NCI-H1048 (cell line): Measurements from ENCODE around the gene ABTB1.

Source experiments
- DNase-seq: peaks from one replicate; lab custom pipeline; 2025; lab: John Stamatoyannopoulos, UW

ABTB1 gene

GRCh38 chr3:127706312-127706711 is 33.6 kb downstream of the ABTB1 start:
- no peak for DNase-seq

- no peak for DNase-seq
Observed at GRCh38 chr3:127706785-127707351, 34.1 kb downstream of the ABTB1 start.

DNA sequence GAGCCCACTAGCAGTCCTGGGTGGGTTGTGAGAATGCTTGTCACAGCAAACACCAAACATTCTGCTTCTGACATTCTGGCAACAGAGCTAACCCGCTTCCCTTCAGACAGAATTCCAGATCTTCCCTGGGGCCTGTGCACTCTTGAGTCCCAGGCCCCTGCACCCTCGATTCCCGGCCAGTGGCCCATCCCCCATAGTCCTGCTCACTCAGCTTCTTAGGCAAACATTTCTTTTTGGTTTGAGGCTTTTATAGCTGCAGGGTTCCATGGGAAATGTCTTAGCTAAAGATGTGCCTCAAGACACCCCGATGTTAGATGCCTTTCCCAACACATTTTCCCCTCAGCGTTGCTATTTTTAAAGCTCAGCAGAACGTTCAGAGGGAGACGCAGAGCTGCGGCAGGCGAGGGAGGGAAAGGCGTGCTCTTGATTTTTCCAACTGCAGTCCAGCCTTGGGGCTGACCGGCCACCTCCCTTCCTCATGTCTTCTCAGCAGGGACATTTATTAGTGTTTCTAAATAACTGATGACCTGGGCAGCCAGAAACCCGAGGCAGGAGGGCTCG is 35.2 kb downstream of the ABTB1 start:
- no peak for DNase-seq

DNA sequence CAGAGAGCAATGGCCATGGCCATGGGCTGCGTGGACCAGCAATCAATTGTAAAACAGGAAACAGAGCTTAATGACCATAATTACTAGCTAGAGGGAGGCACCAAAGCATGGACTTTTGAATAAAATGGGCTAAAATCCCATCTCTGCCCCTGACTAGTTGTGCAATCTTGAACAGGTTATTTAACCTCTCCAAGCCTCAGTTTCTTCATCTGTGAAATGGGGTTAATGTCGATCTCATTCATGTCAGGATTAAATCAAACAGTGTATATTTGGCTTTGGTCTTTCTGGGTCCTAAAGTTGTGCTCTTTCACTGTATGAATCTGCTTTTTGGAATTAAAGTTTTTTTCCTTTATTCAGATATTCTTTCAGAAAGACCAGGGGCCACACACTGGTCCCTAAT is 36.1 kb downstream of the ABTB1 start:
- no peak for DNase-seq

DNA sequence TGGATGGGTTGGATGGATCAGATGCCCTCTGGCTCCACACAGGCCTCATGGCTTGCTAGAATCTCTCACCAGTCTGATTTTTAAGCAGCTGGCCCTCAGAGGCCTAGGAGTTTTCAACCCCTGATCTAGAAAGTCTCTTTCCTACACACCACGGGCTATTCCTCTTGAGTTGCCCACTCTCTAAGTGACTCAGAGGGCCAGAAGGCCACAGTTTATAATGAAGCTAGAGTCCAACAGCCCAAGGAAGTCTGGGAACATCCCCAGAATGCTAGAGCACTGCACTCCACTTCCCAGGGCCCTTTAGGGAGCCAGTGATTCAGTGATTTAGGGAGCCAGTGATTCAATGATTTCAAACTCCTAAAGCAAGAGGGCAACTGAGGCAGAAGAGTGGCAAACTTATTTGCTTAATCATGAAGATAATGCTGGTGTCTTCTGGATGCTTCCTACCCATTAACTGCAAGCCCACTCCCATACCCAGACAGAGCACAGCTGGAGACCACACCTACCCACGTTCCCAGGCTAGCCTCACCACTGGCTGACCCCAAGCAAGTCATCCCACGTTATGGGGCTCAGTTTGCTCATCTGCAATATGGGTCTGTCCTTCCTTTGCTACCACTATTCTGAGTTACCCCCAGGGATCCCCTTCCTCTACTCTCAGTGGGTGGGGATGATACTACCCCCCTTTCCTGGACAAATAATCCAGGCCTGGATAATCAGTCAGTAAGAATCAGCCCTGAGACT is 36.7 kb downstream of the ABTB1 start:
- no peak for DNase-seq

GRCh38 chr3:127710155-127710941 is 37.6 kb downstream of the ABTB1 start:
- DNase-seq, result no peak

GRCh38 chr3:127711021-127711695 is 38.4 kb downstream of the ABTB1 start:
- no peak for DNase-seq

- no peak for DNase-seq
Observed at GRCh38 chr3:127711896-127712295, 39.1 kb downstream of the ABTB1 start.

GRCh38 chr3:127712461-127712860 is 39.7 kb downstream of the ABTB1 start:
- no peak for DNase-seq

DNA sequence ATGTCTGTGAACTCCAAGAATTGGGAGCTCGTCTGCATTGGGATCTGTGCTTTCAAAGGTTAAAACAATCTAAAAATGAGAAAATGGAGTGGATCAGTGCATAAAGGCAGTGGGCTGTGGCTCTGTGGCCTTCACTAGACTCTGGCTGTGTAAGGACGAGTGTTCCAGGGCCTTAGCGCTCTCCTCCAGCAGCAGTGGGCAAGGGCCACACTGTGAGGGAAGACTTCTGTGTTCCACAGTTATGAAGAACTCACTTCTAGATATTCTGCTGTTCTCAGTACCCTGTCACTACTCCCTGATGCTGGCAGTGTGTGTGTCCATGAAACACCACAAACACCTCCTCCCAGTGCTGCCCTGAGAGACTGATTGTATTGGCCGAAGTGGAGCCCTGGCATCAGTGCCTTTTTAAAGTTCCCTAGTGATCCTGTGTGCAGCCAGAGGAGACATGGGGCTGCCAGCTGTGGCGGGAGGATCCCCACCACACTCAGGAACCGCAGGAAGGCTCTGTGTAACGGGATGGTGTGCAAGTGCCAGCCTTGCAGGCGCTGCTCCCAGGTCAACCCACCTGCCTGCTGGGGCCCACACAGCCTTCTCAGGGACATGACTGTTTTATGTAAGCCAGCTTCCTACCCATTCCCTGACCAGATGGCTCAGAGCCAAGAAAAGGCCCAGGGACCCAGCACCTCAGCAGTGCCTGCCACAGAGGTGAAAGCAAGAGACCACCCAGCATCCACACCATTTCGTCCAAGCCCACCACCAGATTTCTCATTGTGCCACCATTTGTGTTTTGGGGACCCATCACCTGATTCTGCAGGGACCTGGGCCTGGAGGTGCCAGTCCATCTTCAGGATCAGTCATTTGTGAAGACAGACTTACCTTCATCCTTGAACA is 40.4 kb downstream of the ABTB1 start:
- DNase-seq, result no peak

GRCh38 chr3:127714125-127714571 is 41.4 kb downstream of the ABTB1 start:
- DNase-seq, result no peak

DNA sequence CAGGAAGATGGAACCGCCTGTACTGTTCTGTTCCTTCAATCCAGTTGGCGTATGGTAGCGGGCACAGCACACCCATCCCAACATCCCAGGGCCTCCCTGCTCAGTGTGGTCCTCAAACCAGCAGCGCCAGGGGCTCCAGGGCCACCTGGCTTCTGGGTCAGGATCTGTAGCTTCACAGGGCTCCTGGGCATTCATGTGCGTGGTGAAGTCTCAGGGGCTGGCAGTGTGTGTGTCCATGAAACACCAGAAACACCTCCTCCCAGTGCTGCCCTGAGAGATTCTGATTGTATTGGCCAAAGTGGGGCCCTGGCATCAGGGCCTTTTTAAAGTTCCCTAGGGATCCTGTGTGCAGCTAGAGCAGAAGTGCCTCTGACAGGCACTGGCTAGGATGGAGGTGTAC is 42.1 kb downstream of the ABTB1 start:
- no peak for DNase-seq

GRCh38 chr3:127715532-127715931 is 42.8 kb downstream of the ABTB1 start:
- no peak for DNase-seq

GRCh38 chr3:127716384-127716783 is 43.6 kb downstream of the ABTB1 start:
- no peak for DNase-seq

GRCh38 chr3:127717357-127718244 is 44.8 kb downstream of the ABTB1 start:
- DNase-seq, result no peak

- DNase-seq, result no peak
Observed at GRCh38 chr3:127718245-127718915, 45.6 kb downstream of the ABTB1 start.

DNA sequence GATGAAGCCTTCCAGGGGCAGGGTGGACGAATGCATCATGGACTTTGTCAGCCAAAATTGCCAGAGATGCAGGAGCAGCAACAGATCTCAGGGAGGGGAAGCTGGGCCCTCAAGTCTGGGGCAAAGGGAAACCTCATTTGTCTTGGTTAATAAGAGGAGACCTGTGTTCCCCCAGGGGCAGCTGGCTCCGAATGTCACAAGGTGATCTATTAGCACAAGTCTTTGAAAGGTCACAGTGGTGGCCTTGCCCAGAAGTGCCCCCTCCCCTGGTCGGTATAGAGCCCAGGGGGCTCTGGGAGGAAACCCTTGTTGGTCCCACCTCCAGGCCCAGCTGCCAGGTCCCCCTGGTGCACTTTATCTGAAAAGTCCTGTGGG is 46.2 kb downstream of the ABTB1 start:
- DNase-seq, result no peak

DNA sequence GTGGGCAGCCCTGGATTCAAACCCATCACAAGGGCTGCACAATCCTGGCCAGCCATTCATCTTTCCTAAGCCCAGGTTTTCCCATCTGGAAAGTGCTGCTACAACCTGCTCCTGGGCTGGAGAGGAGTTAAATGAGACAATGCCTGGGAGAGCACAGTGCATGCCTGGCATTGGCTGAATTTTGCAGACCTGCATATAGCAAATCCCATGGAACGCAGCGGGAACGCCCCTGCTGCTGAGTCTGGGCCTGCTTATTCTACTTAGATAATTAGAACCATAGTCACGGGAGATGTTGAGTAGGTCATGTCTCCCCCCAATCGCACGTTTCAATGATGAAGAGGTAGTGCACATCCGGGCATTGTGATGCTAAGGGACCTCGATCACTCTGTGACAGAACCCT is 46.6 kb downstream of the ABTB1 start:
- no peak for DNase-seq

DNA sequence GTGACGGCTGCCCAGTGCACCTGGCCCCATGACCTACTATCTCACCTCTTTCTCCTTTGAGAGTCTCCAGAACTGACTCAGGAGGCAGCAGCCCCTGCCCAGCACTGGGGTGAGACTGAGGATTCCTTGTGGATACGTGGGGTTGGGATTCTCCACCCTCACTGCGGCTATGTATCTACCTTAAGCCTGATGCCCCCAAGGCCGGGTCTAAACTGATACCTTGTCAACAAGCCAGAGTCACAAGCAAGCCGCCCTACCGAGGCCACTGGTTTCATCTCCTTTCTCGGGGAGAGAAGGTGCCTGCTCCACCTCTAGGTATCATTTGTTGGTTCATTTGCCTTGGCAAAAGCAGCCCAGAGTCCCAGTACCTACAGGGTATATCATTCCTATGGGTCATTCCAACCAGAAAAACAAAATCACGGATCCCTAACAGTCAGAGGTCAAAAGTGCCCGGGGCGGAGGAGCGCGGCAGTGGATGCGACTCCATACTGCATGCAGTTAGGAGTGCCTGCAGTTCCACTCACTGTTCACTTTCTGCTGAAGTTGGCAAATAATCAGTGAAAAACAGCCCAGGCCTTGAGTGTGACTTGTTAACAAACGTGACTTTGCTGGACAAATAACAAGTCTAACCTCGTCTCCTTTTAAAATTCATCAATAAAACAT is 47.5 kb downstream of the ABTB1 start:
- DNase-seq, result no peak
